ENCODE measurements around the gene PPFIA4.
"Not testable (repeated sequence)": the region's sequence is repeated elsewhere in the genome, so short reads cannot be mapped to it uniquely, and the experiment has no call there.

PPFIA4 gene

GRCh38 chr1:203011582-203011981, 14.7 kb upstream of the PPFIA4 start:
- in situ Hi-C loops (cut with HindIII; ENCODE audit: low sequenced_read_pairs): no loop called here

DNA sequence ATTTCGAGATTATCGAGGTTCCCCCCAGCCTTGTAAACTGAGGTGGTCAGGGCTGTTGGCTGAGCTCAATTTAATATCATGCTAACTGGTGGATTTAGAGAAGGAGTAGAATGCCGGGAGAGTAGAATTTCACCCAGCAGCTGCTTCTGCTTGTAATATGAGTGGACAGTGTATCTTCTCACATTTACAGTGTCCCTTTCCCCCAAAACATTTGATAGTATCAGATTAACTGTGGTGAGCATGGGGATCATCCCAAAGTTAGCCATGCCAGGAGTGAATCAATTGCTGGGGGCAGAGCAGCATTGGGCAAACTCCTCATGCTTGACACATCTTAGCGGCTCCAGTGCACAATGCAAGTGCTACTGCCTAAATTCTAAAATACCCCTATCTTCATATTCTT, 9.2 kb upstream of the PPFIA4 start:
- in situ Hi-C loops (cut with HindIII; ENCODE audit: low sequenced_read_pairs): no loop called here

GRCh38 chr1:203017692-203018091, 8.6 kb upstream of the PPFIA4 start:
- in situ Hi-C loops (cut with HindIII; ENCODE audit: low sequenced_read_pairs): no loop called here

- in situ Hi-C loops (cut with HindIII; ENCODE audit: low sequenced_read_pairs): not testable (repeated sequence)
Measured at GRCh38 chr1:203022855-203023254, 3.4 kb upstream of the PPFIA4 start.

DNA sequence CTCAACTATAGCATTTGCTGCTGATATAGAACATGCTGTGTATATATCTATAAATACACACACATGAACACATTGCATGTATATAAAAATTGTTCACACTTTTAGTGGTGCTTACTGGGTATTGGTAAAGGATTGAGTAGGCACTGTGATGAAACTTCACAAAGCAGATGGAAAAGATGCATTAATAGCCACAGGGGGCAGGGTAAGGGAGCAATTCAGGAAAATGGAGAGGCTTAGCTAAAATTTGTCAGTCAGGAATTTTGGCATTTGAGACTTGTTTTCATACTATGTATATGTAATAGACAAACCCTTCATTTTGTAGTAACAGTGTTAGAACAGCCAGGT, 633 bp upstream of the PPFIA4 start:
- in situ Hi-C loops (cut with HindIII; ENCODE audit: low sequenced_read_pairs): no loop called here

DNA sequence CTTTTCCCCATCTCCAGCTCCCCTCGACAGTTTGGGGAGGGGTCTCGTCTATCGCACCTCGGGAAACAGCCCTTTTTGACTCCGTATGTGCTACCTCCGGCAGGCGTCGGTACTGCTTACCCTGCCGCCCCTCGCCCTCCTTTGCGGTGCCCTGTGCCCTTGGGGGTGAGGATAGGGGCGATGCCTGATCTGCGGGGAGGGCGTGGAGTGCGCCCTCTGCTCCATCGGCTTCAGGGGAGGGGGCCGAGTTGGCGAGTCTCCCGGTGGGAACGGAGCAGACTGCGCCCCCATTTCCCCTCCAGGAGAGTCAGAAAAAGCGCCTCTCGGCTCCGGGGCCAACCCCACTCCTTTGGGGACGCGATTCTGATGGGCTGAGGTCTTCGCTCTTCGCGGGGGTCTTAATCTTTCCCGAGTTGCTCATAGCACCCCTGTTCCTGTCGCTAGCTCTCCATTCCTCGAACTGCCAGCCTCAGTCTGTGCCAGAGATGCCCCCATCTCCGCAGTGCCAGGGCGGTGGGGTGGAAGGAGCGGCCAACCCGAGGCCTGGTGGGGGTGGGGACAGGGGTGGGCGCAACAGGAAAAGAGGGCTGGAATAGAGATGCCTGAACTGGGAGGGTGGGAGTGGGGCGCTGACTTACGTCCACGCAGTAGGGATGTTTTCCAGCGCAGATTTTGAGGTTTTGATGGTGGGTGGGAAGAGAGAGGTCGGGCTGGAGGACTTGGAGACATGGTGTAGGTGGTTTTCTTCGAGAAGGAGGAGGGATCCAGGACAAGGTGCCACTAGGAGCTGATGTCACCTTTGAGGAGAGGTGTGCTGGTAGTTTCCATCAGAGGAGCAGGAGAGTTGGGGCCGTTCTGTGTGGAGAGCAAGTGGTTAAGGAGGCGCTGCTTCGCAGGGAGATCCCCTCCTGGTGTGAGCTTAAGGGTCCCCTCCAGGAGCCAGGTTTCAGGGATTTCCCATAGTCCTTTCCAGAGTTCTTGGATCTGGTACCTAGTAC, 674 bp downstream of the PPFIA4 start:
- in situ Hi-C loops (cut with HindIII; ENCODE audit: low sequenced_read_pairs): no loop called here

- in situ Hi-C loops (cut with HindIII; ENCODE audit: low sequenced_read_pairs): no loop called here
Measured at GRCh38 chr1:203028067-203028783, 1.9 kb downstream of the PPFIA4 start.

- in situ Hi-C loops (cut with HindIII; ENCODE audit: low sequenced_read_pairs): no loop called here
Measured at GRCh38 chr1:203028784-203029553, 2.7 kb downstream of the PPFIA4 start.

DNA sequence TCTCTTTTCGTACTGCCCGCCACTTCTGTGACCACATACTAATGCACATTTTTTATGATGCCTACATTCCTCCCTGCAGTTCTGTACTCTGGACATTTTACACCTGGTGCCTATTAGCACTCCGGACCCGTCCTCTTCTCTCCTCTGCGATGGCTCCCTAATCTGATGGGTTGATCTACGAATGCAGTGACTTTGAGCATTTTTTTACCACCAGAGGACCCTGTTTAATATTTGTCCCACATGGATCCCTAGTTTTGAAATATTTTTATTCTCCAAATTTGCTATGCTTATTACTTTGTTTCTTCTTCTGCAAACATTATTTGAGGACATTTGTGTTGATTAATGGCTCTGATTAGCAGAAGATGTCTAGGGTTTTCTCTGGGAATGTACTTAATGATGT, 5.2 kb downstream of the PPFIA4 start:
- in situ Hi-C loops (cut with HindIII; ENCODE audit: low sequenced_read_pairs): loop anchor here (5.0 to 10.0 kb wide), 2 partner anchors 131 to 333 kb away; no protein-coding TSS in a partner anchor

- in situ Hi-C loops (cut with HindIII; ENCODE audit: low sequenced_read_pairs): loop anchor here (5.0 to 10.0 kb wide), 2 partner anchors 129 to 332 kb away; no protein-coding TSS in a partner anchor
Measured at GRCh38 chr1:203033287-203033686, 7.0 kb downstream of the PPFIA4 start.

- in situ Hi-C loops (cut with HindIII; ENCODE audit: low sequenced_read_pairs): loop anchor here (5.0 to 10.0 kb wide), 2 partner anchors 128 to 331 kb away; no protein-coding TSS in a partner anchor
Measured at GRCh38 chr1:203033917-203034316, 7.6 kb downstream of the PPFIA4 start.

DNA sequence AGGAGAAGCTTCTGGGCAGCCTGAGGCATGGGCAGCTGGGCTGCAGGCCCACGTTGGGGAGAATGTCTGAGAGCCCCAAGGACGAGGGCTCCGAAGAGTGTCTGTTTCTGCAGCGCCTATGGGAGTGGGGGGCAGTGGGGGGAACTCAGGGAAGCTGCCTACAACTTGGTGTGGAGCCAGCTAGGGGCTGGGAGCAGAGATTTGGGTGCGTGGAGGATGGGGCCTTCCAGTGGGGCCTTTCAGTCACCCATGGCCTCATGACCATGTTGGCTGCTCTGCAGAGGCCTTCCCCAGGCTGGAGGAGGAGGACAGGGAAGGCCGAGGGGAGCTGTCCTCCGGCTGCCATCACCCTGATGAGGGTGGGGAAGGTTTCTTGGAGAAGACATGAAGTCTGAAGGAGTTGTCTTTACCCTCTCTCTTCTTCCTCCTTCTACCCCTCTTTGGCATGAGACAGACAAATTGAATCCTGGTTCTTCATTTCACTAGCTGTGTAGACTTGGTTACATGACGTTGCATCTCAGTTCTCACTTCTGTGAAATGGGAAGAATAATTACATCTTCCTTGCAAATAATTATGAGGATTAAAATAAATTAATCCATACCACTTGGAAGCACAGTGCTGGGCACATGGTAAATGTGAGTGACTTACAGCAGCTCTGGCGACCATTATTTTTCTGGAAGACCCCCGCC, 8.3 kb downstream of the PPFIA4 start:
- in situ Hi-C loops (cut with HindIII; ENCODE audit: low sequenced_read_pairs): loop anchor here (5.0 to 10.0 kb wide), 2 partner anchors 128 to 330 kb away; no protein-coding TSS in a partner anchor

- in situ Hi-C loops (cut with HindIII; ENCODE audit: low sequenced_read_pairs): loop anchor here (10.0 kb wide), 1 partner anchor 329 kb away; no protein-coding TSS in a partner anchor
Measured at GRCh38 chr1:203035111-203036000, 9.1 kb downstream of the PPFIA4 start.

DNA sequence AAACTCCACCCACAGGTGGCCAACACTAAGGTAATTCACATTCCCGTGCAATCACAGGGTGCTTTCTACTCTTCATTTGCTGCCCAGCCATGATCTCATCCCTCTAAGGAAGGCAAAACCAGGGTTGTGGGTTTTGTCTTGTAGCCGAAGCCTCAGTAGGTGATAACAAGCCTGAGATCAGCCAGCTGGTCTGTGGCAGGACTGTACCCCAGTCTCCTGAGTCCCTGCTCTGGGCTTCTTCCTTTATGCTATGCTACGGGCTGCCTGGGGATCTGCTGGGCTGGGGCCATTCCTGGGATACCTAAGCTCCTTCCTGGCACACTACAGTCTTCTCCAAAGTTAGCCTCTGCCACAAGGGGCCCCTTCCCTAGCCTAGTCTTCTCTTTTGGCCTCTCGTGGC, 9.8 kb downstream of the PPFIA4 start:
- in situ Hi-C loops (cut with HindIII; ENCODE audit: low sequenced_read_pairs): loop anchor here (10.0 kb wide), 1 partner anchor 329 kb away; no protein-coding TSS in a partner anchor

DNA sequence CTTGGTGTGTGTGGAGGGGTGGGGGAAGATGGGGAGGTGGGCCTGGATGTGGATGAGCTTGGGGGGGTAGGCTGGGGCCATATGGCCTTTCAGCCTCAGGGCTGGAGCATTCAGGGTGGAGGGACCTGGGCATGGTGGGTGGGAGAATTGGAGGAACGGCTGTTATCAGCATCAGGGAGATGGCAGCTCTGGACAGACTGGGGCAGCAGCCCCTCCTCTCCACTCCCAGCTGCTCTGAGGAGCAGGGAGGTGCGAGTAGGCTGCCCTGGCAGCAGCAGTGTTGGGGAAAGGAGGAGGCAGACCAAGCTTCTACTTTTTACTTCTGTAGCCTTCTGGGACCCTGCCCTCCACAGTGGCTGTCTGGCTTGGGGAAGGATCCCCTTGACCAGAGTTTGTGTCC, 10.2 kb downstream of the PPFIA4 start:
- in situ Hi-C loops (cut with HindIII; ENCODE audit: low sequenced_read_pairs): loop anchor here (10.0 kb wide), 1 partner anchor 328 kb away; no protein-coding TSS in a partner anchor

GRCh38 chr1:203037509-203038190, 11.4 kb downstream of the PPFIA4 start:
- in situ Hi-C loops (cut with HindIII; ENCODE audit: low sequenced_read_pairs): loop anchor here (10.0 kb wide), 1 partner anchor 327 kb away; no protein-coding TSS in a partner anchor

DNA sequence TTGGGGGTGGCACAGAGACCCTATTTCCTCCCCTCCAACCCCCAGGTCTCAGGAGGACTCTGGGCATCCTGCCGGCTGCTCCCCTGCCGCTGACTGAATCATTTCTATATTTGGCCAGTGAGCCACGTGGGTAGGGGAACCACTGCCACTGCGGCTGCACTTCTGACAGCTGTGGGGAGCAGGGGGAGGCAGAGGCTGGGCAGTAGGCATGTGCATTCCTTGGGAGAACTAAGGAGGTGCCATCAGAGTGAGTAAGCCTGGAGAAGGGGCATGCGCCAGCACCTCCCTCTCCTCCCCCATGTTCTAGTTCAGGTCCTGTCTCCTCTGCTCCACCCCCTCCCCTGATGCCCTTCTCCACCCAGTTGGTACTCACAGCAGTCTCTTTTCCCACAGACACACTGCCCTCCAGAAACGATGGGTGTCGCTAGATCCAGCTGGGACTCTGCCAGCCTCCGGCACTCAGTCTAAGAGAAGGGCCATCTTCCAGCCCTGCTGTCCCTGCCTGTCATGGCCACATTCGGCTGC, 12.0 kb downstream of the PPFIA4 start:
- in situ Hi-C loops (cut with HindIII; ENCODE audit: low sequenced_read_pairs): loop anchor here (10.0 kb wide), 1 partner anchor 327 kb away; no protein-coding TSS in a partner anchor
